ENCODE results near the gene ADPRH. TPM values are rescaled to one million over a fixed set of nuclear protein-coding genes. Genes with fewer than 3 reads are reported as not detected.
A peak's percentile ranks its signal among the peaks of the same experiment; 100 is the strongest.

ADPRH gene
- total and polyA plus RNA-seq, 2 of the 4 experiments (the other 2 are of a cell fraction) = under 0.01 to 0.12 TPM

DNA sequence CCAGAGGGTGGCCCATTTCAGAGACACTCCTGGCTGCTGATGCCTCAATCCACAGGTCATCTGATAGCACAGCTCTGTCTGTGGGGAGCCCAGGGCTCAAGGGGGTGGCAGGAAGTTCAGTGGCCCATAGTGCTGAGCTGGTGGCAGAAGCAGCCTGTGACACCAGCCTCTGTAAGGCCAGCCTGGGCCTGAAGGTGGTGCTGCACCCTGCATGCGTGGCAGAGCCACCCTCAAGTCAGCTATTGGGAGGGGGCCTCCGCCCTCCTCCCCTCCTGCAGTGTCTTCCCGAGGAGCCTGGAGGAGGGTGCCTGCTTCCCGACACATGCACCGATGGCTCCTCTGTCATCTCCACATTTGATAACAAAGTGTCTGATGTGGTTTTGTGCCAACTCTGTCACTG lies 21.4 kb downstream of the ADPRH start:
- dilution Hi-C loops (cut with HindIII; ENCODE audit: low sequenced_read_pairs, unreplicated experiment) = no loop called here
- H3K27ac ChIP-seq (ENCODE audit: insufficient read depth, low read length) = no peak overlapping the region
- no peak for ATAC-seq (ENCODE audit: low read depth)
- POLR2A ChIA-PET (ENCODE audit: unreplicated experiment) = no interaction called here
- no peak overlapping the region for H4K91ac ChIP-seq (ENCODE audit: insufficient read depth, low read depth, low read length)
- CTCF ChIA-PET = no interaction called here
- no peak overlapping the region for H3K4me2 ChIP-seq (ENCODE audit: low read depth, low read length)
- no peak overlapping the region for H3K4me3 ChIP-seq (ENCODE audit: insufficient read depth, low read depth, low read length)
- H2AK5ac ChIP-seq (ENCODE audit: low read depth, low read length) = no peak overlapping the region
- H4K5ac ChIP-seq (ENCODE audit: low read depth, low read length) = no peak overlapping the region
- no peaks in the 10 kb centered on the region for H3K9me1 ChIP-seq (ENCODE audit: insufficient read depth, low read length)
- H3K18ac ChIP-seq (ENCODE audit: low read depth, low read length) = no peak overlapping the region
- WGBS, 2 experiments (ENCODE audit: extremely low coverage in 2 of 2, insufficient read length in 1 of 2) = no CpG with 5 or more reads among the region's 5 CpGs
- no peak overlapping the region for H4K8ac ChIP-seq (ENCODE audit: low read depth in 2 of 2, low read length in 2 of 2)
- no TSS peak for BruUV-seq (replicated peaks)
- no peak overlapping the region for H3K9ac ChIP-seq (ENCODE audit: low read depth, low read length)
- no peaks in the 10 kb centered on the region for H4K20me1 ChIP-seq (ENCODE audit: insufficient read depth, low read length)
- no peak overlapping the region for H3K23ac ChIP-seq (ENCODE audit: low read depth, low read length)
- in situ Hi-C loops (cut with MboI; ENCODE audit: low sequenced_read_pairs) = no loop called here
- no peak overlapping the region for H2AFZ ChIP-seq (replicated peaks; ENCODE audit: low read length, poor library complexity)
- H3K4ac ChIP-seq (ENCODE audit: low read depth, low read length) = no peak overlapping the region
- H3K56ac ChIP-seq (ENCODE audit: extremely low read depth, insufficient read depth, low read length) = no peak overlapping the region
- no peaks in the 10 kb centered on the region for H3K36me3 ChIP-seq (ENCODE audit: control insufficient read depth, insufficient read depth, low read length)
- intact Hi-C loops (cut with micrococcal nuclease) = no loop called here
- no peaks in the 10 kb centered on the region for H3K79me1 ChIP-seq (ENCODE audit: low read depth in 1 of 2, low read length in 2 of 2)
- no peak for DNase-seq
- no peak overlapping the region for H2BK120ac ChIP-seq (ENCODE audit: low read depth, low read length)
- H3K27me3 ChIP-seq (ENCODE audit: control insufficient read depth, insufficient read depth, low read length) = peaks cover 19% of the 10 kb centered on the region
- no peaks in the 10 kb centered on the region for H3K4me1 ChIP-seq (ENCODE audit: control insufficient read depth, insufficient read depth, low read length)
- TF ChIP-seq RAD21 (IDR thresholded peaks at IDR 0.05; ENCODE audit: low read length) (peak; percentile 30), MAFK (IDR thresholded peaks at IDR 0.05; ENCODE audit: low read depth, low read length) (no peak)
- TF ChIP-seq, protein P1, sequence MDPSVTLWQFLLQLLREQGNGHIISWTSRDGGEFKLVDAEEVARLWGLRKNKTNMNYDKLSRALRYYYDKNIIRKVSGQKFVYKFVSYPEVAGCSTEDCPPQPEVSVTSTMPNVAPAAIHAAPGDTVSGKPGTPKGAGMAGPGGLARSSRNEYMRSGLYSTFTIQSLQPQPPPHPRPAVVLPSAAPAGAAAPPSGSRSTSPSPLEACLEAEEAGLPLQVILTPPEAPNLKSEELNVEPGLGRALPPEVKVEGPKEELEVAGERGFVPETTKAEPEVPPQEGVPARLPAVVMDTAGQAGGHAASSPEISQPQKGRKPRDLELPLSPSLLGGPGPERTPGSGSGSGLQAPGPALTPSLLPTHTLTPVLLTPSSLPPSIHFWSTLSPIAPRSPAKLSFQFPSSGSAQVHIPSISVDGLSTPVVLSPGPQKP (IDR thresholded peaks at IDR 0.05; ENCODE audit: borderline replicate concordance, low read depth, low read length) = no peak
- TF ChIP-seq, protein P2, sequence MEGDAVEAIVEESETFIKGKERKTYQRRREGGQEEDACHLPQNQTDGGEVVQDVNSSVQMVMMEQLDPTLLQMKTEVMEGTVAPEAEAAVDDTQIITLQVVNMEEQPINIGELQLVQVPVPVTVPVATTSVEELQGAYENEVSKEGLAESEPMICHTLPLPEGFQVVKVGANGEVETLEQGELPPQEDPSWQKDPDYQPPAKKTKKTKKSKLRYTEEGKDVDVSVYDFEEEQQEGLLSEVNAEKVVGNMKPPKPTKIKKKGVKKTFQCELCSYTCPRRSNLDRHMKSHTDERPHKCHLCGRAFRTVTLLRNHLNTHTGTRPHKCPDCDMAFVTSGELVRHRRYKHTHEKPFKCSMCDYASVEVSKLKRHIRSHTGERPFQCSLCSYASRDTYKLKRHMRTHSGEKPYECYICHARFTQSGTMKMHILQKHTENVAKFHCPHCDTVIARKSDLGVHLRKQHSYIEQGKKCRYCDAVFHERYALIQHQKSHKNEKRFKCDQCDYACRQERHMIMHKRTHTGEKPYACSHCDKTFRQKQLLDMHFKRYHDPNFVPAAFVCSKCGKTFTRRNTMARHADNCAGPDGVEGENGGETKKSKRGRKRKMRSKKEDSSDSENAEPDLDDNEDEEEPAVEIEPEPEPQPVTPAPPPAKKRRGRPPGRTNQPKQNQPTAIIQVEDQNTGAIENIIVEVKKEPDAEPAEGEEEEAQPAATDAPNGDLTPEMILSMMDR (conservative IDR thresholded peaks at IDR 0.05; ENCODE audit: low read depth, low read length) = peak; percentile 29; the same call in 1 of the 2 replicates
- H3K14ac ChIP-seq (replicated peaks; ENCODE audit: low read depth, low read length) = no peak overlapping the region
- no peak overlapping the region for H2BK15ac ChIP-seq (ENCODE audit: low read depth, low read length)
- H2BK5ac ChIP-seq (ENCODE audit: low read depth, low read length, poor library complexity, severe bottlenecking) = no peak overlapping the region
- H3K9me3 ChIP-seq (ENCODE audit: control insufficient read depth, insufficient read depth, low read length) = no peaks in the 10 kb centered on the region
- no peak overlapping the region for H2BK20ac ChIP-seq (ENCODE audit: low read depth, low read length)
- H2AK9ac ChIP-seq (replicated peaks; ENCODE audit: low read depth, low read length, poor library complexity) = no peak overlapping the region
